ENCODE results near the gene TNFAIP8.

- TF ChIP-seq, protein P1, sequence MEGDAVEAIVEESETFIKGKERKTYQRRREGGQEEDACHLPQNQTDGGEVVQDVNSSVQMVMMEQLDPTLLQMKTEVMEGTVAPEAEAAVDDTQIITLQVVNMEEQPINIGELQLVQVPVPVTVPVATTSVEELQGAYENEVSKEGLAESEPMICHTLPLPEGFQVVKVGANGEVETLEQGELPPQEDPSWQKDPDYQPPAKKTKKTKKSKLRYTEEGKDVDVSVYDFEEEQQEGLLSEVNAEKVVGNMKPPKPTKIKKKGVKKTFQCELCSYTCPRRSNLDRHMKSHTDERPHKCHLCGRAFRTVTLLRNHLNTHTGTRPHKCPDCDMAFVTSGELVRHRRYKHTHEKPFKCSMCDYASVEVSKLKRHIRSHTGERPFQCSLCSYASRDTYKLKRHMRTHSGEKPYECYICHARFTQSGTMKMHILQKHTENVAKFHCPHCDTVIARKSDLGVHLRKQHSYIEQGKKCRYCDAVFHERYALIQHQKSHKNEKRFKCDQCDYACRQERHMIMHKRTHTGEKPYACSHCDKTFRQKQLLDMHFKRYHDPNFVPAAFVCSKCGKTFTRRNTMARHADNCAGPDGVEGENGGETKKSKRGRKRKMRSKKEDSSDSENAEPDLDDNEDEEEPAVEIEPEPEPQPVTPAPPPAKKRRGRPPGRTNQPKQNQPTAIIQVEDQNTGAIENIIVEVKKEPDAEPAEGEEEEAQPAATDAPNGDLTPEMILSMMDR (IDR thresholded peaks at IDR 0.05), result no peak
- no peak for TF ChIP-seq POLR2A (IDR thresholded peaks at IDR 0.05)
These were observed 2.6 kb upstream of the TNFAIP8 start for GRCh38 chr5:119353213-119353612.

All from ovary (tissue), 3 donors.